Ectodermal cell (in vitro differentiated cells): Measurements from ENCODE around the gene OR6B1.

Experiments
- H3K27ac ChIP-seq: 2 replicates; pipeline ENCODE4 v1.7.0; 2013; ENCODE audit warnings: mild to moderate bottlenecking, low read depth, low read length; ENCODE audit not compliant: insufficient read depth, poor library complexity, severe bottlenecking
- H3K27me3 ChIP-seq: 2 replicates; pipeline ENCODE4 v1.7.0; 2013; ENCODE audit warnings: mild to moderate bottlenecking, low read length; ENCODE audit not compliant: insufficient read depth, control insufficient read depth, poor library complexity, severe bottlenecking
- H3K36me3 ChIP-seq: one replicate; pipeline ENCODE4 v1.7.0; 2013; ENCODE audit warnings: low read length; ENCODE audit not compliant: control insufficient read depth, insufficient read depth
- H3K4me1 ChIP-seq: one replicate; pipeline ENCODE4 v1.7.0; 2013; ENCODE audit warnings: low read length; ENCODE audit not compliant: control insufficient read depth, insufficient read depth
- H3K4me3 ChIP-seq: 2 replicates; pipeline ENCODE4 v1.7.0; 2013; ENCODE audit warnings: low read depth, low read length, control low read depth; ENCODE audit not compliant: insufficient read depth
- H3K9me3 ChIP-seq: 2 replicates; pipeline ENCODE4 v1.7.0; 2013; ENCODE audit warnings: mild to moderate bottlenecking, low read length, moderate library complexity; ENCODE audit not compliant: control insufficient read depth
- WGBS, 2 experiments: methylation state at CpG; one replicate each; pipeline ENCODE4 v1.1.7; 2013; ENCODE audit warnings: missing lambda C conversion rate in 2 of 2; 5-methylcytosine and 5-hydroxymethylcytosine counted together

OR6B1 gene

DNA sequence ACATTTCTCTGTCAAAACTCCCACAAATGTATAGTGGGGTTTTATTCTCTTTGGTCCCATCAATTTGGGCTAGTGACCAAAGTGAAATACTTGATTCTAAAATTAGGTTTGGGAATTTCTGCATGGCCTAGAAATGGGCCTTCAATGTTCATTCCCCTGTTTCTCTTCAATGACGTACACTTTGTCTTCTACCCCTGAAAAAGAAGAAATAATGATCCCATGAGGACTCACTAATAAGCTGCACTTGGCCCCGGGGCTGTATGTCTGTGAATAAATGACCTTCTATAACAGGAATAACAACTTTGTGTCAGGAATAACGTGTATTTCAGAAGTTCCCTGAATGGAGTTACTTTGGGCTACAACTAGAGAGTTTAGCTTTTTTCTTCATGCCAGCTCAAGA, 20.2 kb downstream of the OR6B1 start:
- H3K9me3 ChIP-seq = no peaks in the 10 kb centered on the region
- no peaks in the 10 kb centered on the region for H3K36me3 ChIP-seq
- no peak overlapping the region for H3K4me3 ChIP-seq
- no peak overlapping the region for H3K27ac ChIP-seq
- no peaks in the 10 kb centered on the region for H3K27me3 ChIP-seq
- no peaks in the 10 kb centered on the region for H3K4me1 ChIP-seq
- WGBS, 2 experiments = 73 to 82% methylated on average over 3 of the region's 3 CpGs

DNA sequence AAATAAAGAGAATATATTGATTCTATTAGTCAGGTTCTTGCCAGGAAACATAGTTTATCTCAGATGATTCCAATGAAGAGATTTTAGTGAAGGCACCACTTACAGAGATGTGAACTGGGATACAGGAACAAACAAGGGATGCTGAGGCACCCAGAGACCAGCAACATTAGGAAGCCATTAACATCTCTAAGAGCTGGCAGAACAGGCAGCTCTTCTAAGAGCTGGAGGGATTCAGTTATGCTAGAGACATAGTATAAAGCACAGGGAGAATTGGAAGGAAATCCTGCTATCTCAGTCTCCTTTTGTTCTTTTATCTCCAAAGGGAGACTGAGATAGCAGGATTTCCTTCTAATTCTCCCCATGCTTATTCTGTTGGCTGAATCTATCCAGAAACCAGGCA, 22.0 kb downstream of the OR6B1 start:
- no peak overlapping the region for H3K27ac ChIP-seq
- no peaks in the 10 kb centered on the region for H3K4me1 ChIP-seq
- no peaks in the 10 kb centered on the region for H3K9me3 ChIP-seq

DNA sequence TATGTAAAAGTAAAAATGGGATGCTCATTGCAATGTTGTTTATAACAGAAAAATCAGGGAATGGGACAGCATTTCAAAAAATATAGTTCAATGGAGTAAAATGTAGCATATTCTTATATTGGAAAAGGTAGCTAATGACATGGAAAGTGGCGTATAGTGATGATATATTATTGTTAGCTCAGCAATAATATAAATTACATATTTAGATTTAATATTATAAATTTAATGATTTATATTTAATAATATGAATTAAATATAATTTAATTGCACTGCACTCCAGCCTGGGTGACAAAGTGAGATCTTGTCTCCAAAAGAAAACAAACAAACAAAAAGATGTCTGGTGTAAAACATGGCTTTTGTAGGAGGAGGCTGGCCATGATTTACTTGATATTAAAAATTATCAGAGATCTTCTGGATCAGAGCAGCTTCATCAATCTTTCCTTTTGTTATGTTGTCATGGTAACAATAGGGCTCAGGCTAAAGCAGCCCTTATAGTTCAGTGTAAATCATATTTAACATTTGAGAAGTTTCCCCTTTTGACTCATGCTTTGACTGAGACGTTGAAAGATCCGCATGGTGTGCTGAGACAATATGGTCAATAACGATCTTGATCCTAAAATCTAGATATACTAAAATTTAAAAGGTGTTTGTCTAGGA, 23.2 kb downstream of the OR6B1 start:
- Histone ChIP-seq H3K9me3 (no peaks in the 10 kb centered on the region), H3K4me3 (no peak overlapping the region), H3K4me1 (no peaks in the 10 kb centered on the region), H3K36me3 (no peaks in the 10 kb centered on the region), H3K27ac (no peak overlapping the region), H3K27me3 (no peaks in the 10 kb centered on the region)
- 94% methylated on average over 3 of the region's 4 CpGs; no CpG with 5 or more reads in 1 of the 2 experiments for WGBS, 2 experiments

More for the DNA sequence above, 22.0 kb downstream of the OR6B1 start:
- H3K27me3 ChIP-seq = no peaks in the 10 kb centered on the region
- no peaks in the 10 kb centered on the region for H3K36me3 ChIP-seq
- H3K4me3 ChIP-seq = no peak overlapping the region

DNA sequence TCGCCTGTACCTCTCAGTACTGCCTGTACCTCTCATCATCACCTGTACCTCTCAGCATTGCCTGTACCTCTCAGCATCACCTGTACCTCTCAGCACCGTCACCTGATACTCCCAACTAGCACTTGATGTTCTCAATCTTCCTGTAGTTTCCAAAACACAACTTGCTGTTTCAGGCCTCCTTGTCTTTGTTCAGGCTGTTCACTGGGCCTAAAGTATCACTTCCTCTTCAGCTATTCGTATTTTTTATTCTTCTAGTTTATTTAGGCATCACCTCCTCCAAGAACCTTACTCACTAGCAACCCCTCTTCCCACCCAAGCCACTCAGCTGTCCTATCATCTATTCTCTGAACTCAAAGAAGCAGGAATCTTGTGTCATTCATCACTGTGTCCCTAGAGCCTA, 24.1 kb downstream of the OR6B1 start:
- no peaks in the 10 kb centered on the region for H3K27me3 ChIP-seq
- H3K4me1 ChIP-seq = no peaks in the 10 kb centered on the region
- H3K4me3 ChIP-seq = no peak overlapping the region
- no peak overlapping the region for H3K27ac ChIP-seq
- 92 to 93% methylated on average over 3 of the region's 3 CpGs for WGBS, 2 experiments
- no peaks in the 10 kb centered on the region for H3K9me3 ChIP-seq
- no peaks in the 10 kb centered on the region for H3K36me3 ChIP-seq

DNA sequence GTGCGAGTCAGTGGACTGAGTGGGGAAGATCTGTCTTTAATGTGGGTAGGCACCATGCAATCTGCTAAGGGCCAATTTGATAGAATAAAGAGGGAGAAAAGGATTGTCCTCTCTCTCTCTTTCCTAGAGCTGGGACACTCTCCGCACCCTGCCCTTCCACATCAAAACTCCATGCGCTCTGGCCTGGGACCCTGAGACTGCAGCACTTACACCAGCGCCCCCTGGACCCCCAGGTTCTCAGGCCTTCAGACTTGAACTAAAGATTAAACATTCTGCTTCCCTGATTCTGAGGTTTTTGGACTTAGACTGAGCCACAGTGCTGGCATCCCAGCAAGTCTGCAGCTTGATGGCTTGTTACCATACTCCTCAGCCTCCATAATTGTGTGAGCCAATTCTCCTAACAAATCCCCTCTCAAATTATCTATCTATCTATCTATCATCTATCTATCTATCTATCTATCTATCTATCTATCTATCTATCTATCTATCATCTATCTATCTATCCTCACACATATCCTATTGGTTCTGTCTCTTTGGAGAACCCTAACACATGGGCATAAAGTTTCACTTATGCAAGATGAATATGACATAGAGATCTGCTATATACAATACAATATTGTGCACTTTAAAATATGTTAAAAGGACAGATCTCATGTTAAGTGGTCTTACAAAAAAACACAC, 26.2 kb downstream of the OR6B1 start:
- Histone ChIP-seq H3K27me3 (no peaks in the 10 kb centered on the region), H3K4me1 (no peaks in the 10 kb centered on the region), H3K36me3 (no peaks in the 10 kb centered on the region), H3K4me3 (no peak overlapping the region), H3K27ac (no peak overlapping the region), H3K9me3 (no peaks in the 10 kb centered on the region)
- WGBS, 2 experiments = 77 to 79% methylated on average over 4 of the region's 4 CpGs

DNA sequence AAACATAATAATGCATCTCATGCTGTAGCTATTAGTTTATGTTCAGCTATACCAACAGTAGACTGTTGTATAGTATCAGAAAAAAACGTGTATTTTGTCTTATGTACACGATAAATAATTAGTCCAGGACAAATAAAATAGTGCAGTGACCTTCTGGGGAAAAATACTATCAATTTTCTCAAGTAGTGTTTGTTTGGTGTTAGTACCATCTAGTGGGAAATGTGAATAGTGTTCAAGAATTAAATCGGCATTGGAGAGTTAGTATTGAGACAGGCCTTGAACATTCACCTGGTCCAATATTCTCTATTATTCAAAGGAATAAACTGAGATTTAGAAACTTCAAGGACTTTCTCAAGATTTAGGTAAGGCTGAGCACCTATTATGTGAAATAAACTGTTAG, 26.9 kb downstream of the OR6B1 start:
- Histone ChIP-seq H3K9me3 (no peaks in the 10 kb centered on the region), H3K27me3 (no peaks in the 10 kb centered on the region), H3K4me3 (no peak overlapping the region), H3K27ac (no peak overlapping the region), H3K36me3 (no peaks in the 10 kb centered on the region), H3K4me1 (no peaks in the 10 kb centered on the region)
- WGBS, 2 experiments = 31 to 66% methylated on average over 2 to 3 of the region's 3 CpGs

DNA sequence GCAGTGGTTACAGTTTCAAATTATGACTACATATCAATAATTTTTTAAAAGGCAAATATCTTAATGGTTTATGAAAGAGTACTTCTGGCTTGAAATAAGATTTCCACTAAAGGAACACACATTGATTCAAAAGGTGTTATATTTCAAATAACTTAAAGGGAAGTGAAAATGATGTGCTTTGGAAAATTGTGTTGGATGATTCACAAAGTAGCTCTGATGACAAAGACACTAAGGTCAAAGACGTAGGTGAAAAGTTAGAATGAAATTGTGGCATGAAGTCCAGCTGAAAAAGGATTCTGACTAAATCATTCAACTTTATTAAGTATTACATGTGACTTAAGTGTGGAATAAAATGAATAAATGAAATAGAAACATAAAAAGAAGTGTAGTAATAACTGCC, 27.9 kb downstream of the OR6B1 start:
- WGBS, 2 experiments = 75 to 85% methylated on average over 1 of the region's 1 CpG

DNA sequence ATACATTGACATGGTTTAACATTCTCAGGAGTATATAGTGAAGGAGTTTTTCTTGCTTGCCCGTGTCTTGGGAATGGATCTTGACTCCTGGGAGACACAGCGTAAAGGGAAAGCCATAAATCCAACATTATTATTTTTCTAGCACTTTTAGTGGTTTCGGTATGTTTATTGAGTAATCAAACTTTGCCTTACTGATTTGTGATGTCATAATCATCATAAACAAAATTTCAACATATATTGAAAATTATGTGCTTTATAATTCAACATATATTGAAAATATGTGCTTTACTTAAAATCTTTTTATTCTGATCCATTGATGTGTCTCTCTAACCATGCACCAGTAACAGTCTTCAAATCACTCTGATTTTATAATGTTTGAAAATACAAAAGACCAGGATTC, 28.4 kb downstream of the OR6B1 start:
- Histone ChIP-seq H3K27ac (no peak overlapping the region), H3K4me1 (no peaks in the 10 kb centered on the region), H3K36me3 (no peaks in the 10 kb centered on the region), H3K4me3 (no peak overlapping the region), H3K9me3 (no peaks in the 10 kb centered on the region), H3K27me3 (no peaks in the 10 kb centered on the region)
- WGBS, 2 experiments = 100% methylated on average over 1 of the region's 3 CpGs; no CpG with 5 or more reads in 1 of the 2 experiments

More for the DNA sequence above, 27.9 kb downstream of the OR6B1 start:
- Histone ChIP-seq H3K27me3 (no peaks in the 10 kb centered on the region), H3K27ac (no peak overlapping the region), H3K4me1 (no peaks in the 10 kb centered on the region), H3K4me3 (no peak overlapping the region), H3K36me3 (no peaks in the 10 kb centered on the region), H3K9me3 (no peaks in the 10 kb centered on the region)

DNA sequence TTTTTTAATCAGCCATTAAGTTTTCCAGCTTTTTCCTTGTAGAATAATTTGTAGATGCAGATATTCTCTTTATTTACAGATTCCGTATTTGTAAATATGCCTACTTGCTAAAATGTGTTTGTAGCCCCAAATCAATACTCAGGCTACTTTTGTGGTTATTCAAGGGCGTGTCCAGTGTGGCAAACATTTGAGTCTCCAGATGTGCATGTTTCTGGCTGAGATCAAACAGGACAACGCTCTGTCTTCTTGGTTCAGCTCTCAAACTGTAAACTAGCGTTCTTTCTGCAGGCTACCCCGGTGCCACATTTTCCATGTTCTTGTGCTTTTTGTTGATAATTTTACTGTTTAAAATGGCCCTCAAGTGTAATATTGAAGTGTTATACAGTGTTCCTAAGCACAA, 32.4 kb downstream of the OR6B1 start:
- H3K9me3 ChIP-seq = no peaks in the 10 kb centered on the region
- H3K27ac ChIP-seq = no peak overlapping the region
- H3K27me3 ChIP-seq = no peaks in the 10 kb centered on the region
- H3K4me3 ChIP-seq = no peak overlapping the region
- H3K36me3 ChIP-seq = no peaks in the 10 kb centered on the region
- 87 to 89% methylated on average over 4 to 5 of the region's 5 CpGs for WGBS, 2 experiments
- H3K4me1 ChIP-seq = no peaks in the 10 kb centered on the region

DNA sequence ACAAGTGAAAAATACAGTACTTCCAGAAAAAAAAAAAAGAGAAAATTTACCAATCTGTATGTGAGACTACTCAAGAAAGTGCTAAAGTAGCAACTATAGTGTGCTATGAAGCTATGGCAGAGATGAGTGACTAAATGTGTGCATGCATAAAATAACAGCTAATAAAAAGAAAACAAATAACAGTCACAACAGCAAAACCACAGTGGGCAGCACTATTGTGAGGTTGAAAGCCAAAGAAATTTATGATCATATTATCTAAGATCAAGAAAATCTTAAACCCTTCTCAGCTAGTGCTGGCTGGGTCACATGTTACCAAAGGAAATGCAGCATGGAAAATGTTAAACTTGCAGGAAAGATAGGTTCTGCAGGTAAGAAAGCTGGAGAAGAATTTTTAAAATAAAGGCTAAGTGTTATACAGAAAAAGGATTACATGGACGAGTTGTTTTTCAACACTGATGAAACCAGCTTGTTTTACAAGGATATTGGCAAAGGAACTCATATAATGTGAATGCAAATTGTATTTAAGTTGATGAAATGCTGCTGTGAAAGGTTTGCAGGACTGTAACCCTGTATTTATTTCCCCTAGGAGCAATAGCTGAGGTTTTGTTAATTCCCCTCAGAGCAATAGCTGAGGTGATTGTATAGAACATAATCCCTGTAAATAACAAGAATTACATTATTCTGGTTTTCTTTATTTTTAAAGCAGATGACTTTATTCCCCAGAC, 33.0 kb downstream of the OR6B1 start:
- Histone ChIP-seq H3K4me3 (no peak overlapping the region), H3K36me3 (no peaks in the 10 kb centered on the region), H3K27ac (no peak overlapping the region), H3K27me3 (no peaks in the 10 kb centered on the region), H3K4me1 (no peaks in the 10 kb centered on the region), H3K9me3 (no peaks in the 10 kb centered on the region)
- 84 to 97% methylated on average over 1 of the region's 1 CpG for WGBS, 2 experiments
